HCT116 (cell line): ENCODE measurements around the gene CYTL1. TPM values are rescaled to one million over a fixed set of nuclear protein-coding genes. Genes with fewer than 3 reads are reported as not detected.
A peak's percentile ranks its signal among the peaks of the same experiment; 100 is the strongest.

ENCODE experiments used
- ATAC-seq: fragments of 200-7000 bp; cut with Tn5 transposase; 2 replicates; pipeline ENCODE4 v1.9.1; 2020; ENCODE audit warnings: mild to moderate bottlenecking, moderate library complexity
- BruUV-seq: library from RNA; stranded (reverse); fragments of 400-500 nt; replicated peaks from 2 replicates; lab custom pipeline; 2021; lab: Mats Ljungman, UMichigan
- CTCF ChIA-PET: fragments of 300-600 bp; sonication (Branson Sonifier 250); formaldehyde crosslinking; loops from one replicate; lab custom pipeline; 2021; ENCODE audit warnings: antibody characterized with exemption; lab: Charles Lee
- POLR2A ChIA-PET: fragments of 300-600, 350-600 bp; sonication (Branson Sonifier 250); formaldehyde crosslinking; loops from one replicate; lab custom pipeline; 2021; ENCODE audit warnings: antibody characterized with exemption; lab: Charles Lee
- RAD21 ChIA-PET, 2 experiments: fragments of 300-600 bp; sonication (Branson Sonifier 250); formaldehyde crosslinking; loops; one replicate each; lab custom pipeline; 2023; ENCODE audit warnings: low total read pairs in 2 of 2; ENCODE audit not compliant: uncharacterized antibody in 2 of 2, unreplicated experiment in 2 of 2, low non-redundant PET in 1 of 2; lab: Charles Lee
- DNase-seq: peaks from one replicate; pipeline ENCODE4 v3.0.0-alpha.2; 2010; ENCODE audit warnings: low read depth, low spot score
- H2AFZ ChIP-seq: fragments of 200-600 bp; shearing (Covaris generic), sonication (generic); 2 replicates; pipeline ENCODE4 v1.6.1; 2017; ENCODE audit warnings: low read depth, mixed run types, mixed read lengths, antibody characterized with exemption, low read length; ENCODE audit not compliant: poor library complexity, severe bottlenecking
- H3K27ac ChIP-seq: 2 replicates; pipeline ENCODE4 v1.5.1; 2012; ENCODE audit warnings: low read depth, low read length
- H3K27me3 ChIP-seq: fragments of 200-600 bp; sonication (generic); 2 replicates; pipeline ENCODE4 v1.6.1; 2016; ENCODE audit warnings: mixed run types, low read length, mixed read lengths; ENCODE audit not compliant: insufficient read depth
- H3K36me3 ChIP-seq, 2 experiments: fragments of 200-500 bp in 1 of 2; fragments of 200-600 bp in 1 of 2; sonication (Bioruptor generic) in 1 of 2; sonication (generic) in 1 of 2; 2 replicates each; pipeline versions ENCODE4 v1.5.1 to v1.6.1; 2014 to 2016; ENCODE audit warnings: low read length in 2 of 2, inconsistent platforms in 1 of 2, mixed read lengths in 1 of 2, mixed run types in 1 of 2; ENCODE audit not compliant: insufficient read depth in 2 of 2, control insufficient read depth in 1 of 2
- H3K4me1 ChIP-seq, 2 experiments: fragments of 200-600 bp in 1 of 2; sonication (generic) in 1 of 2; 2 replicates each; pipeline versions ENCODE4 v1.5.1 to v1.6.1; 2012 to 2017; ENCODE audit warnings: low read length in 2 of 2, inconsistent platforms in 1 of 2, mild to moderate bottlenecking in 1 of 2, mixed read lengths in 1 of 2, mixed run types in 1 of 2, moderate library complexity in 1 of 2; ENCODE audit not compliant: insufficient read depth in 2 of 2, control insufficient read depth in 1 of 2
- H3K4me2 ChIP-seq: fragments of 200-600 bp; sonication (generic); 2 replicates; pipeline ENCODE4 v1.6.1; 2017; ENCODE audit warnings: mixed run types, low read length, mixed read lengths
- H3K4me3 ChIP-seq, 2 experiments: fragments of 200-600 bp in 1 of 2; sonication (generic) in 1 of 2; replicated peaks in 1 of 2; 2 replicates each; pipeline ENCODE4 v1.5.1; 2011 to 2016; ENCODE audit warnings: low read length in 2 of 2, control low read depth in 1 of 2, low read depth in 1 of 2, mild to moderate bottlenecking in 1 of 2, mixed read lengths in 1 of 2, mixed run types in 1 of 2
- H3K79me2 ChIP-seq: fragments of 200-600 bp; sonication (generic); 2 replicates; pipeline ENCODE4 v1.6.1; 2017; ENCODE audit warnings: mild to moderate bottlenecking, mixed run types, low read length, moderate library complexity, mixed read lengths; ENCODE audit not compliant: insufficient read depth
- H3K9ac ChIP-seq: fragments of 200-600 bp; sonication (generic); 2 replicates; pipeline ENCODE4 v1.6.1; 2016; ENCODE audit warnings: low read length, mixed read lengths
- H3K9me2 ChIP-seq: fragments of 200-600 bp; sonication (generic), shearing (Covaris generic); 2 replicates; pipeline ENCODE4 v1.6.1; 2017; ENCODE audit warnings: mixed run types, mild to moderate bottlenecking, moderate library complexity; ENCODE audit not compliant: insufficient read depth
- H3K9me3 ChIP-seq, 2 experiments: fragments of 200-500 bp in 1 of 2; fragments of 200-600 bp in 1 of 2; sonication (Bioruptor generic) in 1 of 2; sonication (generic) in 1 of 2; 2 replicates each; pipeline ENCODE4 v1.6.1; 2014 to 2017; ENCODE audit warnings: low read length in 2 of 2, mixed read lengths in 2 of 2, inconsistent platforms in 1 of 2, low read depth in 1 of 2, mild to moderate bottlenecking in 1 of 2, mixed run types in 1 of 2, moderate library complexity in 1 of 2; ENCODE audit not compliant: control insufficient read depth in 1 of 2, insufficient read depth in 1 of 2
- H4K20me1 ChIP-seq: fragments of 200-600 bp; sonication (generic), shearing (Covaris generic); 2 replicates; pipeline ENCODE4 v1.6.1; 2017; ENCODE audit warnings: mixed run types, mild to moderate bottlenecking, moderate library complexity; ENCODE audit not compliant: insufficient read depth
- CEBPB ChIP-seq: IDR thresholded peaks from 2 replicates; pipeline ENCODE4 v1.6.1; 2012; ENCODE audit warnings: low read depth
- EGR1 ChIP-seq: IDR thresholded peaks from 2 replicates; pipeline ENCODE4 v1.6.1; 2012; ENCODE audit warnings: low read depth
- EZH2 ChIP-seq: fragments of 200-600 bp; sonication (generic); IDR thresholded peaks from 2 replicates; pipeline ENCODE4 v1.6.1; 2017; ENCODE audit warnings: antibody characterized with exemption, mixed run types
- REST ChIP-seq: IDR thresholded peaks from 2 replicates; pipeline ENCODE4 v1.6.1; 2012; ENCODE audit warnings: low read depth
- SIN3A ChIP-seq: IDR thresholded peaks from 2 replicates; pipeline ENCODE4 v1.6.1; 2012; ENCODE audit warnings: low read depth
- SRF ChIP-seq: IDR thresholded peaks from 2 replicates; pipeline ENCODE4 v1.6.1; 2012; ENCODE audit warnings: low read depth
- TCF7L2 ChIP-seq: IDR thresholded peaks from 2 replicates; pipeline ENCODE4 v1.7.0; 2011; ENCODE audit warnings: borderline replicate concordance, inconsistent platforms; ENCODE audit not compliant: insufficient read depth, insufficient read length; ENCODE audit errors: extremely low read depth
- YY1 ChIP-seq: IDR thresholded peaks from 2 replicates; pipeline ENCODE4 v1.6.1; 2011; ENCODE audit warnings: low read length, low read depth, moderate library complexity, mild to moderate bottlenecking; ENCODE audit not compliant: insufficient replicate concordance; ENCODE audit errors: extremely low read depth
- ZBTB33 ChIP-seq: IDR thresholded peaks from 2 replicates; pipeline ENCODE4 v1.6.1; 2011; ENCODE audit warnings: mild to moderate bottlenecking, low read length, moderate library complexity; ENCODE audit not compliant: insufficient replicate concordance; ENCODE audit errors: extremely low read depth
- ZFX ChIP-seq: fragments of 450-650 bp; IDR thresholded peaks from 2 replicates; pipeline ENCODE4 v1.6.1; 2017
- ZNF274 ChIP-seq: fragments of 200-500 bp; sonication (Bioruptor generic); IDR thresholded peaks from 2 replicates; pipeline ENCODE4 v1.6.1; 2014; ENCODE audit warnings: mild to moderate bottlenecking, low read depth, low read length, inconsistent platforms
- intact Hi-C: fragments of 100-400 bp; cut with micrococcal nuclease; formaldehyde crosslinking; loops from 2 replicates; pipeline ENCODE4 v1.10.0; 2022
- total RNA-seq: library from RNA; stranded (reverse); gene quantifications from one replicate; pipeline ENCODE4 v1.2.1, GENCODE V29; 2021; ENCODE audit not compliant: unreplicated experiment

Gene CYTL1
- total RNA-seq, 1 experiment from 2014 or later = not detected

GRCh38 chr4:5044341-5044740, 25.1 kb upstream of the CYTL1 start (continued):
- TF ChIP-seq REST = no peak
- TF ChIP-seq EZH2 = no peak
- TF ChIP-seq SRF = no peak

GRCh38 chr4:5043579-5043978, 24.3 kb upstream of the CYTL1 start:
- BruUV-seq = no TSS peak
- TF ChIP-seq ZBTB33 (no peak), ZNF274 (no peak), SIN3A (no peak), TCF7L2 (no peak), EGR1 (no peak), CEBPB (no peak), YY1 (no peak), ZFX (no peak)
- H3K4me3 ChIP-seq = no peak overlapping the region
- H3K79me2 ChIP-seq = no peaks in the 10 kb centered on the region
- RAD21 ChIA-PET = no interaction called here
- no peak overlapping the region for H3K9ac ChIP-seq
- H3K36me3 ChIP-seq = no peaks in the 10 kb centered on the region
- DNase-seq (no peak), ATAC-seq (peak; percentile 25; the same call in 1 of the 2 replicates)
- no peak overlapping the region for H3K27ac ChIP-seq
- POLR2A ChIA-PET = no interaction called here
- H2AFZ ChIP-seq = no peak overlapping the region
- H4K20me1 ChIP-seq = no peaks in the 10 kb centered on the region
- no peak overlapping the region for H3K4me2 ChIP-seq
- intact Hi-C loops = no loop called here
- H3K27me3 ChIP-seq = peaks cover 9% of the 10 kb centered on the region; the same call in 1 of the 2 replicates
- H3K4me1 ChIP-seq = no peaks in the 10 kb centered on the region
- no peaks in the 10 kb centered on the region for H3K9me3 ChIP-seq
- CTCF ChIA-PET = no interaction called here
- no peaks in the 10 kb centered on the region for H3K9me2 ChIP-seq
